Measurements from ENCODE around the gene RASGRF1.
"Not testable (repeated sequence)": the region's sequence is repeated elsewhere in the genome, so short reads cannot be mapped to it uniquely, and the experiment has no call there.

RASGRF1 gene

GRCh38 chr15:79034284-79034683 lies 56.3 kb downstream of the RASGRF1 start:
- DNase-seq: no peak

GRCh38 chr15:79032656-79033055 lies 57.9 kb downstream of the RASGRF1 start:
- DNase-seq: no peak

GRCh38 chr15:79031821-79032220 lies 58.8 kb downstream of the RASGRF1 start:
- no peak for DNase-seq

- DNase-seq: no peak
Measured at GRCh38 chr15:79031201-79031600, 59.4 kb downstream of the RASGRF1 start.

GRCh38 chr15:79030470-79030869 lies 60.1 kb downstream of the RASGRF1 start:
- DNase-seq: no peak

GRCh38 chr15:79028411-79028964 lies 62.1 kb downstream of the RASGRF1 start:
- DNase-seq: peak in 1 of 2 donors; percentile 8

- DNase-seq: no peak
Measured at GRCh38 chr15:79027532-79028410, 62.8 kb downstream of the RASGRF1 start.

- no peak for DNase-seq
Measured at GRCh38 chr15:79025802-79026201, 64.8 kb downstream of the RASGRF1 start.

GRCh38 chr15:79025201-79025600 lies 65.4 kb downstream of the RASGRF1 start:
- peak in 1 of 2 donors; percentile 31 for DNase-seq

- not testable (repeated sequence) for DNase-seq
Measured at GRCh38 chr15:79024493-79024892, 66.1 kb downstream of the RASGRF1 start.

GRCh38 chr15:79023918-79024317 lies 66.7 kb downstream of the RASGRF1 start:
- no peak for DNase-seq

GRCh38 chr15:79023546-79023890 lies 67.1 kb downstream of the RASGRF1 start:
- DNase-seq: no peak

GRCh38 chr15:79018960-79019359 lies 71.6 kb downstream of the RASGRF1 start:
- DNase-seq: no peak

GRCh38 chr15:79017953-79018352 lies 72.6 kb downstream of the RASGRF1 start:
- DNase-seq: no peak

GRCh38 chr15:79016527-79017170 lies 73.9 kb downstream of the RASGRF1 start:
- no peak for DNase-seq

GRCh38 chr15:79015416-79015815 lies 75.2 kb downstream of the RASGRF1 start:
- DNase-seq: no peak

- no peak for DNase-seq
Measured at GRCh38 chr15:79010278-79010677, 80.3 kb downstream of the RASGRF1 start.

GRCh38 chr15:79009379-79009778 lies 81.2 kb downstream of the RASGRF1 start:
- no peak for DNase-seq

GRCh38 chr15:79008659-79009058 lies 81.9 kb downstream of the RASGRF1 start:
- no peak for DNase-seq

GRCh38 chr15:79007066-79007465 lies 83.5 kb downstream of the RASGRF1 start:
- DNase-seq: peak; percentile 15 to 51

- no peak for DNase-seq
Measured at GRCh38 chr15:79006071-79006470, 84.5 kb downstream of the RASGRF1 start.

- DNase-seq: peak in 1 of 2 donors; percentile 47
Measured at GRCh38 chr15:79004336-79004735, 86.2 kb downstream of the RASGRF1 start.

- DNase-seq: no peak
Measured at GRCh38 chr15:79003896-79004295, 86.7 kb downstream of the RASGRF1 start.

GRCh38 chr15:79003301-79003700 lies 87.3 kb downstream of the RASGRF1 start:
- DNase-seq: no peak
